Stimulated activated CD8-positive, alpha-beta memory T cell treated with anti-CD3 and anti-CD28 coated beads, Interleukin-7, amount 100 ng/mL, for 24 hours (primary cell): Measurements from ENCODE around the gene PARD6G.

Experiments
- DNase-seq: peaks from one replicate; pipeline ENCODE4 v3.0.0-alpha.2; 2020; ENCODE audit warnings: low read depth

Gene PARD6G

GRCh38 chr18:80210312-80211083 lies 36.8 kb downstream of the PARD6G start:
- DNase-seq = no peak

- DNase-seq = no peak
These were observed 38.7 kb downstream of the PARD6G start for GRCh38 chr18:80208620-80209019.

GRCh38 chr18:80205294-80205693 lies 42.0 kb downstream of the PARD6G start:
- DNase-seq = no peak

- DNase-seq = no peak
These were observed 43.2 kb downstream of the PARD6G start for GRCh38 chr18:80204142-80204541.

- no peak for DNase-seq
These were observed 44.1 kb downstream of the PARD6G start for GRCh38 chr18:80203249-80203648.

GRCh38 chr18:80202264-80202998 lies 44.9 kb downstream of the PARD6G start:
- no peak for DNase-seq

GRCh38 chr18:80201739-80202138 lies 45.6 kb downstream of the PARD6G start:
- DNase-seq = no peak

GRCh38 chr18:80200932-80201672 lies 46.2 kb downstream of the PARD6G start:
- no peak for DNase-seq

- DNase-seq = no peak
These were observed 47.0 kb downstream of the PARD6G start for GRCh38 chr18:80200171-80200931.

GRCh38 chr18:80198994-80199748 lies 48.1 kb downstream of the PARD6G start:
- DNase-seq = no peak

GRCh38 chr18:80198391-80198790 lies 48.9 kb downstream of the PARD6G start:
- no peak for DNase-seq

GRCh38 chr18:80197528-80197927 lies 49.8 kb downstream of the PARD6G start:
- DNase-seq = no peak

GRCh38 chr18:80196528-80197320 lies 50.6 kb downstream of the PARD6G start:
- no peak for DNase-seq

- no peak for DNase-seq
These were observed 52.3 kb downstream of the PARD6G start for GRCh38 chr18:80194874-80195570.

- DNase-seq = no peak
These were observed 53.6 kb downstream of the PARD6G start for GRCh38 chr18:80193701-80194100.

GRCh38 chr18:80192653-80193385 lies 54.5 kb downstream of the PARD6G start:
- DNase-seq = no peak

GRCh38 chr18:80191907-80192652 lies 55.2 kb downstream of the PARD6G start:
- DNase-seq = no peak

- no peak for DNase-seq
These were observed 56.0 kb downstream of the PARD6G start for GRCh38 chr18:80191264-80191663.
